ENCODE measurements around the gene ADAM12. TPM values are rescaled to one million over a fixed set of nuclear protein-coding genes. Genes with fewer than 3 reads are reported as not detected.

Gene ADAM12
- total RNA-seq, 1 donor from 2014 or later: 0.98 TPM

- H3K27me3 ChIP-seq: peaks cover 14% of the 10 kb centered on the region
- H3K36me3 ChIP-seq: no peaks in the 10 kb centered on the region
- no peak overlapping the region for H3K27ac ChIP-seq
- intact Hi-C loops (cut with DNase I): no loop called here
- DNase-seq (no peak), ATAC-seq (no peak)
- no peak overlapping the region for H3K4me3 ChIP-seq
- TF ChIP-seq CTCF (IDR thresholded peaks at IDR 0.05): no peak
- H3K4me1 ChIP-seq: peaks cover 9% of the 10 kb centered on the region
- H3K9me3 ChIP-seq: no peaks in the 10 kb centered on the region
These were observed 4.8 kb upstream of the ADAM12 start for GRCh38 chr10:126393076-126393475.

- Histone ChIP-seq H3K27me3 (peaks cover 17% of the 10 kb centered on the region), H3K9me3 (no peaks in the 10 kb centered on the region), H3K4me1 (peaks cover 10% of the 10 kb centered on the region), H3K4me3 (no peak overlapping the region), H3K36me3 (no peaks in the 10 kb centered on the region), H3K27ac (no peak overlapping the region)
- ATAC-seq (no peak), DNase-seq (no peak)
- intact Hi-C loops (cut with DNase I): no loop called here
- TF ChIP-seq CTCF (IDR thresholded peaks at IDR 0.05): no peak
These were observed 4.2 kb upstream of the ADAM12 start for GRCh38 chr10:126392469-126392868.

GRCh38 chr10:126392068-126392467, 3.8 kb upstream of the ADAM12 start:
- H3K36me3 ChIP-seq: no peaks in the 10 kb centered on the region
- no peak overlapping the region for H3K4me3 ChIP-seq
- no peak for TF ChIP-seq CTCF (IDR thresholded peaks at IDR 0.05)
- no peak overlapping the region for H3K27ac ChIP-seq
- peaks cover 21% of the 10 kb centered on the region for H3K27me3 ChIP-seq
- intact Hi-C loops (cut with DNase I): no loop called here
- H3K9me3 ChIP-seq: no peaks in the 10 kb centered on the region
- ATAC-seq (no peak), DNase-seq (no peak)
- H3K4me1 ChIP-seq: peaks cover 14% of the 10 kb centered on the region

- H3K36me3 ChIP-seq: no peaks in the 10 kb centered on the region
- intact Hi-C loops (cut with DNase I): no loop called here
- no peak for DNase-seq
- peaks cover 25% of the 10 kb centered on the region for H3K27me3 ChIP-seq
- peaks cover 14% of the 10 kb centered on the region for H3K4me1 ChIP-seq
- no peak for ATAC-seq
- no peak overlapping the region for H3K4me3 ChIP-seq
- no peak for TF ChIP-seq CTCF (IDR thresholded peaks at IDR 0.05)
- peak overlapping the region; percentile 24 for H3K27ac ChIP-seq
- no peaks in the 10 kb centered on the region for H3K9me3 ChIP-seq
These were observed 3.1 kb upstream of the ADAM12 start for GRCh38 chr10:126391192-126391885.

- H3K27ac ChIP-seq: no peak overlapping the region
- peaks cover 14% of the 10 kb centered on the region for H3K4me1 ChIP-seq
- ATAC-seq (no peak), DNase-seq (no peak)
- no peak for TF ChIP-seq CTCF (IDR thresholded peaks at IDR 0.05)
- H3K36me3 ChIP-seq: no peaks in the 10 kb centered on the region
- intact Hi-C loops (cut with DNase I): no loop called here
- no peak overlapping the region for H3K4me3 ChIP-seq
- H3K9me3 ChIP-seq: no peaks in the 10 kb centered on the region
- H3K27me3 ChIP-seq: peaks cover 30% of the 10 kb centered on the region
These were observed 2.0 kb upstream of the ADAM12 start for GRCh38 chr10:126390324-126390723.

Data from upper lobe of right lung (tissue), 1 donor.